HUES6 (cell line): ENCODE data around the gene SEMA3E.

Source experiments
- H3K27ac ChIP-seq: 2 replicates; pipeline ENCODE4 v1.7.0; 2013; ENCODE audit warnings: low read depth, mild to moderate bottlenecking, low read length, inconsistent platforms
- H3K27me3 ChIP-seq: 2 replicates; pipeline ENCODE4 v1.6.1; 2013; ENCODE audit warnings: low read length; ENCODE audit not compliant: control insufficient read depth, insufficient read depth
- H3K36me3 ChIP-seq: 2 replicates; pipeline ENCODE4 v1.6.1; 2013; ENCODE audit warnings: low read length; ENCODE audit not compliant: control insufficient read depth, insufficient read depth
- H3K4me1 ChIP-seq: 2 replicates; pipeline ENCODE4 v1.6.1; 2013; ENCODE audit warnings: low read length; ENCODE audit not compliant: control insufficient read depth, insufficient read depth
- H3K4me3 ChIP-seq: 2 replicates; pipeline ENCODE4 v1.5.1; 2013; ENCODE audit warnings: low read depth, low read length
- H3K9ac ChIP-seq: one replicate; pipeline ENCODE4 v1.6.1; 2013; ENCODE audit warnings: mild to moderate bottlenecking, low read length
- H3K9me3 ChIP-seq: 2 replicates; pipeline ENCODE4 v1.6.1; 2013; ENCODE audit warnings: low read depth, low read length; ENCODE audit not compliant: control insufficient read depth, insufficient read depth

SEMA3E gene

GRCh38 chr7:83603649-83604048 is 45.3 kb downstream of the SEMA3E start:
- Histone ChIP-seq H3K9me3 (no peaks in the 10 kb centered on the region; the same call in 1 of the 2 replicates), H3K36me3 (no peaks in the 10 kb centered on the region), H3K27ac (no peak overlapping the region), H3K9ac (no peak overlapping the region), H3K27me3 (no peaks in the 10 kb centered on the region), H3K4me3 (no peak overlapping the region), H3K4me1 (no peaks in the 10 kb centered on the region; the same call in 1 of the 2 replicates)

- Histone ChIP-seq H3K27me3 (no peaks in the 10 kb centered on the region), H3K9ac (no peak overlapping the region), H3K27ac (no peak overlapping the region), H3K4me1 (no peaks in the 10 kb centered on the region; the same call in 1 of the 2 replicates), H3K9me3 (no peaks in the 10 kb centered on the region), H3K4me3 (no peak overlapping the region), H3K36me3 (no peaks in the 10 kb centered on the region)
Observed at GRCh38 chr7:83599131-83599530, 49.8 kb downstream of the SEMA3E start.

- Histone ChIP-seq H3K27me3 (no peaks in the 10 kb centered on the region), H3K27ac (no peak overlapping the region), H3K4me3 (no peak overlapping the region)
Observed at GRCh38 chr7:83593921-83594475, 54.9 kb downstream of the SEMA3E start.

GRCh38 chr7:83588602-83589240 is 60.2 kb downstream of the SEMA3E start:
- Histone ChIP-seq H3K4me3 (no peak overlapping the region), H3K9me3 (no peaks in the 10 kb centered on the region), H3K36me3 (no peaks in the 10 kb centered on the region), H3K4me1 (no peaks in the 10 kb centered on the region), H3K27me3 (no peaks in the 10 kb centered on the region), H3K9ac (no peak overlapping the region), H3K27ac (no peak overlapping the region)

More at GRCh38 chr7:83593921-83594475, 54.9 kb downstream of the SEMA3E start:
- Histone ChIP-seq H3K36me3 (no peaks in the 10 kb centered on the region), H3K4me1 (no peaks in the 10 kb centered on the region), H3K9ac (no peak overlapping the region), H3K9me3 (no peaks in the 10 kb centered on the region)

- Histone ChIP-seq H3K27ac (no peak overlapping the region), H3K27me3 (no peaks in the 10 kb centered on the region), H3K4me3 (no peak overlapping the region), H3K9ac (no peak overlapping the region), H3K9me3 (no peaks in the 10 kb centered on the region), H3K36me3 (no peaks in the 10 kb centered on the region), H3K4me1 (no peaks in the 10 kb centered on the region)
Observed at GRCh38 chr7:83586281-83586680, 62.7 kb downstream of the SEMA3E start.

- no peak overlapping the region for H3K4me3 ChIP-seq
- H3K27me3 ChIP-seq, result no peaks in the 10 kb centered on the region
- H3K9ac ChIP-seq, result no peak overlapping the region
- no peak overlapping the region for H3K27ac ChIP-seq
- H3K4me1 ChIP-seq, result no peaks in the 10 kb centered on the region
- H3K36me3 ChIP-seq, result no peaks in the 10 kb centered on the region
- H3K9me3 ChIP-seq, result no peaks in the 10 kb centered on the region
Observed at GRCh38 chr7:83581667-83582435, 67.1 kb downstream of the SEMA3E start.

GRCh38 chr7:83579740-83580139 is 69.2 kb downstream of the SEMA3E start:
- Histone ChIP-seq H3K36me3 (no peaks in the 10 kb centered on the region), H3K9me3 (no peaks in the 10 kb centered on the region), H3K27me3 (no peaks in the 10 kb centered on the region), H3K4me1 (no peaks in the 10 kb centered on the region), H3K9ac (no peak overlapping the region), H3K27ac (no peak overlapping the region), H3K4me3 (no peak overlapping the region)

GRCh38 chr7:83575436-83575835 is 73.5 kb downstream of the SEMA3E start:
- no peaks in the 10 kb centered on the region for H3K4me1 ChIP-seq
- no peak overlapping the region for H3K27ac ChIP-seq
- H3K36me3 ChIP-seq, result no peaks in the 10 kb centered on the region

GRCh38 chr7:83574616-83575015 is 74.3 kb downstream of the SEMA3E start:
- H3K4me1 ChIP-seq, result no peaks in the 10 kb centered on the region
- H3K36me3 ChIP-seq, result no peaks in the 10 kb centered on the region
- H3K27me3 ChIP-seq, result no peaks in the 10 kb centered on the region
- no peaks in the 10 kb centered on the region for H3K9me3 ChIP-seq
- H3K27ac ChIP-seq, result no peak overlapping the region
- H3K9ac ChIP-seq, result no peak overlapping the region
- H3K4me3 ChIP-seq, result no peak overlapping the region

More at GRCh38 chr7:83575436-83575835, 73.5 kb downstream of the SEMA3E start:
- no peaks in the 10 kb centered on the region for H3K27me3 ChIP-seq
- no peak overlapping the region for H3K4me3 ChIP-seq
- H3K9me3 ChIP-seq, result no peaks in the 10 kb centered on the region
- no peak overlapping the region for H3K9ac ChIP-seq

- H3K27me3 ChIP-seq, result no peaks in the 10 kb centered on the region
- no peak overlapping the region for H3K9ac ChIP-seq
- no peaks in the 10 kb centered on the region for H3K4me1 ChIP-seq
- no peaks in the 10 kb centered on the region for H3K36me3 ChIP-seq
- H3K27ac ChIP-seq, result no peak overlapping the region
- no peak overlapping the region for H3K4me3 ChIP-seq
- peaks cover 2% of the 10 kb centered on the region; the same call in 1 of the 2 replicates for H3K9me3 ChIP-seq
Observed at GRCh38 chr7:83562960-83563359, 86.0 kb downstream of the SEMA3E start.

- Histone ChIP-seq H3K9me3 (peaks cover 2% of the 10 kb centered on the region; the same call in 1 of the 2 replicates), H3K27me3 (no peaks in the 10 kb centered on the region), H3K27ac (no peak overlapping the region), H3K4me1 (no peaks in the 10 kb centered on the region), H3K9ac (no peak overlapping the region), H3K36me3 (no peaks in the 10 kb centered on the region), H3K4me3 (no peak overlapping the region)
Observed at GRCh38 chr7:83562289-83562688, 86.7 kb downstream of the SEMA3E start.
